ENCODE measurements around the gene IQSEC2. TPM values are rescaled to one million over a fixed set of nuclear protein-coding genes. Genes with fewer than 3 reads are reported as not detected.

The IQSEC2 gene
- total RNA-seq: 0.20 and 0.44 TPM in 2 replicates

DNA sequence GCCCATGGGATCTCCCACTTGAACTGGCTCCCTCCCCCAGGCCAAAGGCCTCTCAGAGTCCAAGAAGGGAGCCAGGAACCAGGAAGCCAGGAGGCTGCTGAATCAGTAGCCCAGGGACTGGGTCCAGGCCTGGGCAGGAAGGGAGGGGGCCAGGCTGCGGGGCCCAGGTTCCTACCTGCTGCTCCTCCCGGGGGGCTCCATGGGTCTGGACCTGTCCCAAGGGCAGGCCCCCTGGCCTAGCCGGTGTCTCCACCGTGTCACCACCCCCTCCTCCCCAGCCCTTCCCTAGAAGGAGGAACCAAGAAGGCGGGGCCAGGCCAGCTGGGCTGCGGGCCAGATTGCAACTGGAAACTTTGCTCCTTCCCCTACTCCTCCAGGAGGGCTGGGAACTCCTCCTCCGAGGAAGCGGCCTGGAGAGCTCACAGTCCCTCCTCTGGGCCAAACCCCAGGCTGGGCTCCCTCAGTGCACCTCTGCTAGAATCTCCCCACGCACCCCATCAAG, at the start of gene IQSEC2:
Gene IQSEC2, minus strand, starts transcription at position 264 of the 502 bp plus-strand sequence.
- peak in 1 of 2 donors; percentile 65 for DNase-seq (ENCODE audit: low read depth in 2 of 2)

DNA sequence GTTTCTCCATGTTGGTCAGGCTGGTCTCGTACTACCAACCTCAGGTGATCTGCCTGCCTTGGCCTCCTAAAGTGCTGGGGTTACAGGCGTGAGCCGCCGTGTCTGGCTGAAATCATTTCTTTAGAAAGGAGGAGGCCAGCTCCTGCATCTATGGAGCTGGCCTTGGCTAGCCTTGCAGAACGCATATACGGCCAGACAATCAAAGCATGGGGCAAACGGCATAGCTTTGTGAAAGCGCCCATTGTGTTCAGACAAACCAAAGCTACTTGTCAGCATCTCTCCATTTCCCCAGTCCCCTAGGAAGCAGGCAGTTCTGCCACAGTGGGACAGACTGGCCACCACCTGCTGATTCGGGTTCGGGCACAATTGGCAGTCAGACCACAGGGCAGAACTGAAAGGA, 48.9 kb upstream of the IQSEC2 start:
- DNase-seq (ENCODE audit: low read depth in 2 of 2): no peak

DNA sequence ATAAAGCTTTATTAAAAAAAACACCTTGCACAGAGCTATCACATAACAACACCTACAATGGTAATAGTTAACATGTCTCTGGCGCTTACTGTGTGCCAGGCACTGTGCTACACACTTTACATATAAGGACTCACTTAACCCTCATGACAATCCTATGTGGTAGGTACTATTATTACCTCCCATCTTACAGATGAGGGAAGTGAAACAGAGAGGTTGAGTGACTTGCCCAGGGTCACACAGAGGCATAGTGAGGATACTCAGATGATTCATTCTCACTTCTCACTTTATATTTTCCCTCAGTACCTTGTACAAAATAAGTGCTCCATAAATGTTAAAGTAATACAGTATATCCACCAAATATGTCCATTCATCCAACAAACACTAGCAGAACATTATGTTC, 43.4 kb upstream of the IQSEC2 start:
- DNase-seq (ENCODE audit: low read depth in 2 of 2): no peak

DNA sequence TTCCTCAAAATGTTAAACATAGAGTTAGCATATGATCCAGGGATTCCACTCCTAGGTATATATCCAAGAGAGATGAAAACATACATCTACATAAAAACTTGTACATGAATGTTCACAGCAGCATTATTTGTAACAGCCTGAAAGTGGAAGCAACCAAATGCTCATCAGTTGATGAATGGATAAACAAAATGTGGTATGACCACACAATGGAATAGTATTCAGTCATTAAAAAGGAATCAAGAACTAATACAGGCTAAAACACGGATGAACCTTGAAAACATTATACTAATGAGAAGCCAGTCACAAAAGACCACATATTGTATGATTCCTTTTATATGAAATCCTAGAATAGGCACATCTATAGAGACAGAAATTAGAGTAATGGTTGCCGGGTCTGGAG, 42.7 kb upstream of the IQSEC2 start:
- no peak for DNase-seq (ENCODE audit: low read depth in 2 of 2)

DNA sequence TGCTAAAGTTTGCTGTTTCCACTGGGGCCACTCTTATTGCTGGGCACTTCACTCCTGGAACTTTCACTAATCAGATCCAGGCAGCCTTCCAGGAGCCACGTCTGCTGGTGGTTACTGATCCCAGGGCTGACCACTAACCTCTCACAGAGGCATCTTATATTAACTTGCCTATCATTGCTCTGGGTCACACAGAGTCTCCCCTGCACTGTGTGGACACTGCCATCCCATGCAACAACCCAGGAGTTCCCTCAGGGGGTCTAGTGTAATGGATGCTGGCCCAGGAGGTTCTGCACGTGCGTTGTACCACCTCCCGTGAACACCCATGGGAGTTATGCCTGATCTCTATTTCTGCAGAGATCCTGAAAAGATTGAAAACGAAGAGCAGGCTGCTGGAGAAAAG, 41.8 kb upstream of the IQSEC2 start:
- no peak for DNase-seq (ENCODE audit: low read depth in 2 of 2)

DNA sequence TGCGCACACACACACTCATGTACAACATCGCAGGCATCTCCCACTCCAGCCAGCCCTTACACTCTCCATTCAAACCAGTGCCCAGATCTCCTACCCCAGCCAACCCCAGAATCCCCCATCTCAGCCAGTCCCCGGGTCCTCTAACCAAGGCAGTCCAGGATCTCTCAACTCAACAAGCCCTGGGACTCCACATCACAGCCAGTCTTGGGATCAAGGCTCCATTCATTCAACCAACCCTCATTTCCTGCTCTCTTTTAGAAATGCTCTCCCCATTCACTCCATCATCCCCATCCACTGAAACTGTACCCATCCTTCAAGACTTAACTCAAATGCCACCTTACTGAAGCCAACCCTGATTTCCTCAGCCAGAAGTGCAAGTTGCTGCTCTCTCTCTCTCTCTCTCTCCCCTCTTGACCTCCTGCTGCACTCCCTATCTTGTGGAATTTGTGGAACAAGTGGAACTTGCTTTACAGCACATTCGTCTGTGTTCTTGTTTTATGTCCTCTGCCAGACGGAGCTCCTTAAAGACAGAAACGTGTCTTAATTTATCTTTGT, 40.6 kb upstream of the IQSEC2 start:
- no peak for DNase-seq (ENCODE audit: low read depth in 2 of 2)

DNA sequence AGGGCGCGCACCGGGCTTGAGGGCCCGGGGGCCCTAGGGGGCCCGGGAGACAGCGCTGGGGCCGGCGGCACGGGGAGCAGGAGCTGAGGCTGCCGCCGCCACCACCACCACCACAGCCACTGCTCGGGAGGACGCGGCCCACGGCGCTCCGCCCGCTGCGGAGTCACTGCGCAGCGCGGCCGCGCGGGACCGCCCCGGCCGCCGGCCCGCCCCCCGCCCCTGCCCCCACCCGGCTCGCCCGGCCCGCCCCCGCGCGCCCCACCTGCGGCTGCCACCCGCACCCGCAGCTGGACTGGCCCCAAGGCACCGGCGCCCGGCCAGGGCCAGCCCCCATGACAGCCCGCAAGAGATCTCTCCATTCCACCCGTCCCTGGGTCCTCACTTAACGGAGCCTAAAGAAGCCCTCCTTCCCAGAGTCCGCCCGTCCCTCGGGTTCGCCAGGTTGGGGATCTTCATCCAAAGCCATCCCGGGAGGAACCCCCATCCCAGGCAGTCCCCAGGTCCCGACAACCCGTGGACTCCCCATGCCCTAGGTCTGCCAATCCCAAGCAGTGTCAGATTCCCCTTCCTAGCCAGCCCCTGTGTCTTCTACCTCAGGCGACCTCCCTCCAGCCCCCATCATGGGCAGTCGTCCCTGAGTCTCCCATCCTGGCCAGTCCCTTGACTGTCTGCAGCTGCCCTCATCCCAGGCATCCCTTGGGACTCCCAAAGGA, 40.0 kb upstream of the IQSEC2 start:
- peak in 1 of 2 donors; percentile 16 for DNase-seq (ENCODE audit: low read depth in 2 of 2)

DNA sequence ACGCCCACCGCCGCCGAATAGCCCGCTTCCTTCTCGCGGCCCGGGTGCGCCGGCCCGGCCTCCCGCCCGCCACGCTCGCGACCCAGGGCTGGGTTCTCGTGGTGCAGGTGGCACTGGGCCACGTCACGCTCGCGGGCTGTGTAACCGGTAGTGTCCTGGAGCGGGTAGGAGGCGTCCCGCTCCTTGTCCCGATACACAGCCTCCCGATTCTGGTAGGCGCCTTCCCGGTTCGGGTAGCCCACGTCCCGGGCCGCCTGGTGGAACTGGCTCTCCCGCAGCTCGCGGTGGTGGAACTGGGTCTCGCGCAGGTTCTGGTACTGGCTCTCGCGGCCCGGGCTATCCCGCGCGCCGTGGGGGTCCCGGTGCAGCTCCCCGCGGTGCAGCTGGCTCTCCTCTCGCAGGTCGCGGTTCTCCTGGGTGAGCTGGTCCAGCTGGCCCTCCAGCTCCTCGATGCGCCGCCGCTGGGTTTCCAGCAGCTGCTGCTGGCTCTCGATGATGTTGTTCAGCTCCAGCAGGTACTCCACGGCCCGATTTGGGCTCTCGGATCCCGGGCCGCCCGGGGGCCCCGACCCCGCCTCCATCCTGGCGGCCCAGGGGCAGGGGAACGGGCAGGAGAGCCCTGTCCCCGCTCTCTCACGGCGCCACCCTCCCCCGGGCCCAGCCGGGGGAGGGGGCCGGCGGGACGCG, 39.3 kb upstream of the IQSEC2 start:
- no peak for DNase-seq (ENCODE audit: low read depth in 2 of 2)

DNA sequence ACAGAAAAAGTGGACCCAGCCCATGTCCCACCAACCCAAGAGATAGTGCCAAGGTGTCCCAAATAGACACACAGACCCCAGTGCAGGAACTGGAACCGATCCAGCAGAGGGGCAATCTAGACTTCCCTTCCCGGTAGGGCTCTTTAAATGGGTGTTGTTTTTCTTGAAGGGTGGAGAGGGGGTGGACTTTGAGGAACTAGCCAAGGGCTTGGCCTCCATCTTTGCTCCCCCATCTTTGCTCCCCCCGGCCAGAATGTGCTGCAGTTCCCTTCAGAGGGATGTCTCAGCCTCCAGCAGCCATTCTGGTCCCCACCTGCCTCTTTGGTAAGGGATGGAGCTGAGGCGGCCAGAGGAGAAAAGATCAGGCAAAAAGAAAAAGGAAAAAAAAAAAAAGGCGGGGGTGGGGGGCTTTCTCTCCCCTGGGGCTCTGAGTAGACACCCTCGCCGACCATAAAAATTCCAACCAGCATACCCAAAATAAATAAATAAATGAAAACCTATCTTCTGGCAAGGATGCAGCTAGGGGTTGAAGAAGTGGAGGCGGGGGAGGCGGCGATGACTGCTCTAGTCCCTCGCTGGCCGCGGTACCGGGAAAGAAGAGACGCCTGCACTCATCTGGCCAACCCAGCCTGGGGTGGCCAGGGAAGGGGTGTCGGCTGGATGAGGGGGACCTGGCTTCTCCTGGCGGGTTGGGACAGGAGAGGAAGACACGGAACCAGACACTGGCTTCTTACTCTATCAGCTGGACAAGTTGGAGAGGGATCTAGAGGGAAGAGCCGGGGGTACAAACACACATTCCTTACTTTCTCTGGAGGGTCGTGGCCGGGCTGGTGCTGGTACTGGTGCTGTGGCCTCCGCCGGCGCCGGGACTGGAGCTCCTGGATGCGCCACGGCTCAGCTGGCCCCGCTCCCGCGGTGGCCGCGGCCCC, 38.5 kb upstream of the IQSEC2 start:
- no peak for DNase-seq (ENCODE audit: low read depth in 2 of 2)

DNA sequence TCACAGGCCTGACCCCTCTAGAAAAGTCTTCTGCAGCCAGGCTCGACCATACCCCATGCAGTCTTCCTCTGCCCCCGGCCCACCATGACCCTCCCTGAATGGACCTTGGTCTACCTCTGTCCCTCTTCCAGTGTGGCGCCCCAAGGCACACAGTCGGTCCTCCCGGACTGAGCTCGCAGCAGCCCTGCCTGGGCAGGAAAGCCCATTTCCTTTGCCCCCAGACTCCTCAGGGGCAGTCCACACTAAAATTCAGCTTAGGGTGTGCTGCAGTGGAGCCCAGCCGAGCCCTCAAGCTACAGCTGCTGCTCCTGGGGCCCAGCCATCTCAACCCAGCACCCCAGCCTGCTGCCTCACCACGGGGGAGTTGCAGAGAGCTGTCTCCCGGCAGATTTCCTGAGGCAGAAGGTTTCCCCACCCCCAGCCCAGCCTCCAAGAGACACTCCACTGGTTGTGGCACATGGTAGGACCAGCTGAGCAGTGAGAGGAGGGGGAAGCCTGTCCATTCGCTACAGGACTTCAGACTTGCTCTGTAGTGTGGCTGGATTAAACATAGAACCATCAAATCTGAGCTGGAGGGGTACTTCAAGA, 37.5 kb upstream of the IQSEC2 start:
- DNase-seq (ENCODE audit: low read depth in 2 of 2): no peak

DNA sequence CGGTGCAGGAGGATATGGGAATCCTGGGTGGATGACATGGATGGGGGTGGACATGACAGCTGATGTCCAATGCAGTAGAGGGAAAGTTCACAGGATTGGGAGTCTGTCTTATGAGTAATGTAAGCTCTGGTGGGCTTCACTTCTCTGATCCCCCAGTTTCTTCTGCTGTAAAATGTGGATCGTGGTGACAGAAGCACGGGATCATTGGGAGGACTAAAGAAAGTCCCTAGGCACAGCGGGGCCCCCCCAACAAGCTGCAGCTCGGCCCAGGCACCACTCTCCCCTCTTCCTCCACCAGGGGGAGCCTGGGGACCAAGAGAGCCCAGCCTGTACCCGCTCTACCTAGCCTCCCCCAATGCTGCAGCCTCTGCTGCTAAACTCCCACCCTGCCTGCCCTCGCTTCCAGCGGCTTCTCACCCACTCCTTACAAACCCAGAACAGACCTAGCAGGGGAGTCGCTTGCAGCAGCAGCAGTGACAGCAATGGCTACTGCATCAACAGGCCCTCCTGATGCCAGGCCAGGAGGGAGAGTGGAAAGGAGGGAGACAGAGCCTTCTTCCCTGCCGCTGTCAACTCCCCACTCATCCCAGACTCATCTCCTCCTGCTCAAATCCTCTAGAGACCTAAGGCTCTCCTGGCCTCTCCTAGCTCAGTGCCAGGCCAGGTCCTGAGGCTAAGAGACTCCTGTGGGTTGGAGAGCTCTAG, 36.1 kb upstream of the IQSEC2 start:
- DNase-seq (ENCODE audit: low read depth in 2 of 2): peak; percentile 60 to 72

DNA sequence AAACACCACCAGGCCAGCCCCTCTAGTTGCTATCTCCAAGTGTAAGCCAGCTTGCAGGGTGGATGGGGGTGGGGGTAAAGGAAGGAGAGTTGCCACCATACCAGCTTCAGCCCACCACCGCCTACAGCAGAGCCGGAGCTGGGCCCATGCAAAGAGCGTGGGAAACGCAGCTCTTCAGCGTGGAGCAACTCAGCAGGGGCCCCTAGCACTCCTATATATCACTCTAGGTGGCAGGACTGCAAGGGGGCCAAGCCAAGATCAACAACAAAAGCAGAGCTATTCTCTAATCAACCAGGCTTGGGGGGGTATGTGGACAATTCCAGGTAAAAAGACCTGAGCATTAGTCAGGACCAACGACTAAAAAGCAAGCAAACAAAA, 35.5 kb upstream of the IQSEC2 start:
- peak in 1 of 2 donors; percentile 38 for DNase-seq (ENCODE audit: low read depth in 2 of 2)

DNA sequence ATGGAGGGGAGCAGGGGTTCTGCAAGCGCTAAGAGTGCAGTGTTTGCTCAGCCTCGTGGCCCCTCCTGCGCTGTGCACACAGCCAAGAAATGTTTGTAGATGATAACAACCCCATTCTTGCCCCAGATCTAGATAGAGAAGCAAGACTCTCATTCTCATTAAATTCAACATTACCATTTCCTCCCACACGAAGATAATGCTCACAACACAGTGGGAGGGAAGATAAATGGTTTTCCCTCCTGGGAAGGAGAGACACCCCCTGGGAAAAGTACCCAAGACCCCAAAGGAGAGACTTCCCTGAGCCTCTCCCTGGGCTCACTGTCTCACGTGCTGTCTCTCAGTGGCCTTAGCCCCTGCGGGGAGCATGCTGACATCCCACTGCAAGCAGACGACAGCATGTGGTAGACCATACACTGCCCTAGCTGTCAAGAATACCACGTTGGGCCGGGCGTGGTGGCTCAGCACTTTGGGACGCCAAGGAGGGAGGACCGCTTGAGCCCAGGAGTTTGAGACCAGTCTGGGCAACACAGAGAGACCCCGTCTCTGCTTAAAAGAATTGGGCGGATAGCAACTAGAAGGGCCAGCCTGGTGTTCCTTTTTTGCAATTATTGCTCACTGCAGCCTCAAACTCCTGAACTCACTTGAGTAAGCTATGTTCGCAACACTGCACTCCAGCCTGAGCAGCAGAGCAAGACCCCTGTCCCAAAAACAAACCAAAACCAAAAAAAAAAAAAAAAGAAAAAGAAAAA, 34.9 kb upstream of the IQSEC2 start:
- DNase-seq (ENCODE audit: low read depth in 2 of 2): no peak

DNA sequence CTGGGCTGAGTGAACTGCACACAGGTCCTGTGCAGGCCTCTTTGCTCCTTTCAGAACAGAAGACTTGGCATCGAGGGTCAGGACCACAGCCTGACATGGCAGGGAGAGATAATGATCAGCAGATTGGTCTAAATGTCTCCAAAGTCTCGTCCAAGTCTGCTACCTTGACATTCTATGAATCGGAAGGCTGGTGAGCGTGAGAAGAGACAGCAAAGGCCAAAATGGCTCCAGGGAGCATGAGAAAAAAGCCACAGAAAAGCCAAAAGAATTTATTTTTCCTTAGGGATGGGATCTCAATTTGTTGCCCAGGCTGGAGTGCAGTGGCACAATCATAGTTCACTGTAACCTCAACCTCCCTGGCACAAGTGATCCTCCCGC, 32.3 kb upstream of the IQSEC2 start:
- DNase-seq (ENCODE audit: low read depth in 2 of 2): no peak

DNA sequence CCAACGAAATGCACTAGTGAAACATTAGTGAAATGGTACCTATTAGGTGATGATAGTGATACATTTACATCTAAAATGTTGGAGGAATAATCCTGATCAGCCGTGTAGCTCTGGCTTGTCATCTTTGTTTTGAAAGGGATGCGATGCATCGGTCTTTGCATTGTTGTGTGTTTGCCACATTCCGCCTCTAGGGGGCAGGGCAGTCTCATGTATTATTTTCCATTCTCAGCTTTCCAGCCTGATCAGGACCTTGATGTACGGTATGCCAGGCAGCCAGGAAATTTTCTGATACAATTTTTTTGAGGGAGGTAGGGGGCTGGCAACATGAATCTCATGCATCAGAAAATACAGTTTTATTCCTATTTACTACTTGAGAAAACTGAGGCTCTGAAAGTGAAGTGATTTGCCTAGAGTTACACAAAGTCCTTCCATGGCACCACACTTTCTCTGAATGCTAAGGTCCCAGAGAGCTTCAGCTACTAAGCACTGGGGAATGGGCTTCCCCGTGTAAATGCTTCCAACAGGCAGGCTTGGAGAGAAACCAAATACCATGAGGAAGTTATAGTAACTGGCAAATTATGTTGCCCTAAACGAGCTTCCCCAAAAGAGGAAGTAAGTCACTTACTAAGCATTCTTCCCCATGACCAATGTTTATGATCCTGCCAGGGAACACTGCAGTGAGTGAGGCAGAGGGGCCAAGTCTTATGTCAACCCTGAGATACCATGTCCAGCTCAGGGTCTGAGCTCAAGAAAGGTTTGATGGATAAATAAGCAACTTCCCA, 31.8 kb upstream of the IQSEC2 start:
- peak; percentile 74 for DNase-seq (ENCODE audit: low read depth in 2 of 2)

DNA sequence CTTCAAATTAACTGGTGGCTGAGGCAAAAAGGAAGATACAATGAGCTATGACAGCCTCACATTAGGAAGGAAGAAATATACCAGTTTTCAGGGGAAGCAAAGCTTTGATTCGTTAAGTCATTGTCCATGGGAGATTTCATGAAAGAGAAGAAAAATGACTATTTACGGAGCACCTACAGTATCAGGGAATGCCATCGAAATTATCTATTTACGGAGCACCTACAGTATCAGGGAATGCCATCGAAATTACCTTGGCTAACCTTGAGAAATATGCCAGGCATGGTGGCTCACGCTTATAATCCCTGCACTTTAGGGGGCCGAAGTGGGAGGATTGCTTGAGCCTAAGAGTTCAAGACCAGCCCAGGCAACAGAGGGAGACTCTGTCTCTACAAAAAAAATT, 28.5 kb upstream of the IQSEC2 start:
- no peak for DNase-seq (ENCODE audit: low read depth in 2 of 2)

DNA sequence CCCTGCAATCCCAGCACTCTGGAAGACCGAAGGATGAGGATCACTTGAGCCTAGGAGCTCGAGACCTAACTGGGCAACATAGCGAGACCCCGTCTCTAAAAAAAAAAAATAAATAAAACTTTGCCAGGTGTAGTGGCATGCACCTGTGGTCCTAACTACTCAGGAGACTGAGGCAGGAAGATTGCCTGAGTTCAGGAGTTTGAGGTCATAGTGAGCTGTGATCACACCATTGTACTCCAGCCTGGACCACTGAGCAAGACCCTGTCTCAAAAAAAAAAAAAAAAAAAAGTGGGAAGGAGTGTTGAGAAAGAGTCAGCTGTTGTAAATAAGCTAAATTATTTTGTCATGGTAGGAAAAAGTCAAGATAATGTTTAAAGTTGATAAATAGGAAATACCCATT, 27.5 kb upstream of the IQSEC2 start:
- DNase-seq (ENCODE audit: low read depth in 2 of 2): no peak

DNA sequence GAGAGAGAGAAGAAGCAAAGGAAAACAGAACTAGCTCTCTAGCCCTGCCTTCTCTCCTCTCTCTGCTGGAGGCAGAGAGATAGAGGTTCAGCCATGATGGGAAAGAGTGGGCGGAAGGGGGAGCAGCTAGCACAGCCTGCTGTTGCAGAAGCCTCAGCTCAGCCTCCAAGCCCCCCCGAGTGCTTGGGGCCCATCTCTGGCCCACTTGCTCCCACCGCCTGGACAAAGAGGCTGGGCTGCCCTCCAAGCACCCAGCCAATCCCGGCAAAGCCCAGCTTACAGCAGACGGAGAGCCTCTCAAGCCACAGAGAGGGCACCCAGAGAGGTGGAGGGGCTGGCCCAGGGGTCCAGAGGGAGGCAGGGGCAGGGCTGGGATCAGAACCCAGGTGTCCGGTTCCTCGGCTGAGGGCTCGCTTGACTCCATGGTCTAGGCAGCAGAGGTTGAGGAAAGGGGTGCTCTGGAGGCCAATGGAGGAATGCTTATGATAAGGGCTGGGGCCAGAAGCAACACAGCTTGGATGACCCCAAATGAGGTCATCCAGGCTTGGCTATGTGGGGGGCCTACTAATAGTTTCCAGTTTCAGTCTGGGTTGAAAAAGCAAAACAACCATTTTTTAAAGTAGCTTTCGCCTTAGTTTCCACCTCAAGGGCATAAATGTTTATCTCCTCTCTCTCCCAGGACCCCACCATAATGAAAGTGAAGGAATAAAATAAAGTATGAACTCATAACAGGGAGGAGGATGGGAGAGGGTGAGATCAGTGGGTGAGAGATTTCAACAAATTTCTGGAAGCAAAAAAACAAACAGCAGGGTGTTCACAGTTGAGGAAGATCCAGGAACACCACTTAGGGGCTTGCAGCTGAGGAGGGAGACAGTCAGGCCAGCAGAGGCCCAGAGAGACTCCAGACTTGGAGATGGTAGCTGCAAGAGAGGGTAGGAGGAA, 24.9 kb upstream of the IQSEC2 start:
- no peak for DNase-seq (ENCODE audit: low read depth in 2 of 2)
